ENCODE results near the gene DNAJA4.

- TF ChIP-seq, protein P1, sequence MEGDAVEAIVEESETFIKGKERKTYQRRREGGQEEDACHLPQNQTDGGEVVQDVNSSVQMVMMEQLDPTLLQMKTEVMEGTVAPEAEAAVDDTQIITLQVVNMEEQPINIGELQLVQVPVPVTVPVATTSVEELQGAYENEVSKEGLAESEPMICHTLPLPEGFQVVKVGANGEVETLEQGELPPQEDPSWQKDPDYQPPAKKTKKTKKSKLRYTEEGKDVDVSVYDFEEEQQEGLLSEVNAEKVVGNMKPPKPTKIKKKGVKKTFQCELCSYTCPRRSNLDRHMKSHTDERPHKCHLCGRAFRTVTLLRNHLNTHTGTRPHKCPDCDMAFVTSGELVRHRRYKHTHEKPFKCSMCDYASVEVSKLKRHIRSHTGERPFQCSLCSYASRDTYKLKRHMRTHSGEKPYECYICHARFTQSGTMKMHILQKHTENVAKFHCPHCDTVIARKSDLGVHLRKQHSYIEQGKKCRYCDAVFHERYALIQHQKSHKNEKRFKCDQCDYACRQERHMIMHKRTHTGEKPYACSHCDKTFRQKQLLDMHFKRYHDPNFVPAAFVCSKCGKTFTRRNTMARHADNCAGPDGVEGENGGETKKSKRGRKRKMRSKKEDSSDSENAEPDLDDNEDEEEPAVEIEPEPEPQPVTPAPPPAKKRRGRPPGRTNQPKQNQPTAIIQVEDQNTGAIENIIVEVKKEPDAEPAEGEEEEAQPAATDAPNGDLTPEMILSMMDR (conservative IDR thresholded peaks at IDR 0.05; ENCODE audit: low read depth, low read length): no peak
- no peak for TF ChIP-seq EZH2phosphoT487 (IDR thresholded peaks at IDR 0.05; ENCODE audit: borderline replicate concordance, low read length)
These were observed 26.7 kb downstream of the DNAJA4 start for GRCh38 chr15:78291052-78291451.
